ENCODE data around the gene COMMD1.

Gene COMMD1

DNA sequence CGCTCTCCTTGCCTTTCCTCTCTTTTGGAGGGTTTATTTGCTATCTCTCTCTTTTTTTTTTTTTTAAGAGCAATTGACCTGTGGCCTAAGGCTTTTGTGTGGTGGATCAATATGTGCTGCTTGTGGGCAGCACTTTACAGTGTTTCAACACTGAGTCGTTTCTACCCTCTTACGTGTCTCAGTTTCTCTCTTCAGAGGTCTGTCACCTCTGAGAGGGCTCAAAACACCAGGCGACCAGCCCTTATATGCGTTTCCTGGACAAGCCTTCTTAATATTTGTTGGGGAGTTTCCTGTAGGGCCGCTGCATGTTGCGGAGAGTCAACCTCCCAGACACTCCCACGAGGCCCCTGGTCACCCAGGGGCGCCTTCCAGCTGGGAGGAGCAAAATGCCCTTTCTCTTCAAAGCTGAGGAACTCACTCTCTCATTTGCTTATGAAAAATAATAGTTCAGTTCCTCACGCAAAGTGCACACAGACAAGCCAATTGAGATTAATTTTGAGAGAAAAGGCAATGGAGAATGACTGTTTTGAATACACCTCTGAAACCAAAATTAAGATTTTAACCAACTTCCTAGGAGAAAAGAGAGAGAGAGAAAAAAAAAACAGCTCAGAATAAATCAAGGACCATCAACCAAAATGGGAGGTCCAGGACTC lies 194.2 kb downstream of the COMMD1 start:
- POLR2A ChIA-PET (ENCODE audit: low non-redundant PET) = no interaction called here
- DNase-seq (ENCODE audit: low spot score) = no peak
- CTCF ChIA-PET = interaction anchor here (0.7 kb wide), 1 partner anchor 376 kb away, joined by 3 read pairs; no protein-coding TSS in a partner anchor

DNA sequence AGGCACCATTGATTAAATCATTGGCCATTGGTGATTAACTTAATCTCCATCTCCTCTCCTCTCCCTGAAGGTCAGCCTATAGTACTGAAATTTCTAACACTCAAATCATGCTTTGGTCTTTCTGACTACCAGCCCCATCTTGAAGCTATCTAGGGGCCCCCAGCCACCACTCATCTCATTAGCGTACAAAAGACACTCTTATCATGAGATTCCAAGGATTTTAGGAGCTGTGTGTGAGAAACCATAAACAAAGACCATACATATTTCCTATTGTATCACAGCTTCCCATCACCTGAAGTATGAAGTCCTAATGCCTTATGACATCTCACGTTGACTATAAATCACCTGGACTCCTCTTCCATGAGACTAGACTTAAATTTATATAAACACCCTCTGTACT lies 196.4 kb downstream of the COMMD1 start:
- TF ChIP-seq, protein P1, sequence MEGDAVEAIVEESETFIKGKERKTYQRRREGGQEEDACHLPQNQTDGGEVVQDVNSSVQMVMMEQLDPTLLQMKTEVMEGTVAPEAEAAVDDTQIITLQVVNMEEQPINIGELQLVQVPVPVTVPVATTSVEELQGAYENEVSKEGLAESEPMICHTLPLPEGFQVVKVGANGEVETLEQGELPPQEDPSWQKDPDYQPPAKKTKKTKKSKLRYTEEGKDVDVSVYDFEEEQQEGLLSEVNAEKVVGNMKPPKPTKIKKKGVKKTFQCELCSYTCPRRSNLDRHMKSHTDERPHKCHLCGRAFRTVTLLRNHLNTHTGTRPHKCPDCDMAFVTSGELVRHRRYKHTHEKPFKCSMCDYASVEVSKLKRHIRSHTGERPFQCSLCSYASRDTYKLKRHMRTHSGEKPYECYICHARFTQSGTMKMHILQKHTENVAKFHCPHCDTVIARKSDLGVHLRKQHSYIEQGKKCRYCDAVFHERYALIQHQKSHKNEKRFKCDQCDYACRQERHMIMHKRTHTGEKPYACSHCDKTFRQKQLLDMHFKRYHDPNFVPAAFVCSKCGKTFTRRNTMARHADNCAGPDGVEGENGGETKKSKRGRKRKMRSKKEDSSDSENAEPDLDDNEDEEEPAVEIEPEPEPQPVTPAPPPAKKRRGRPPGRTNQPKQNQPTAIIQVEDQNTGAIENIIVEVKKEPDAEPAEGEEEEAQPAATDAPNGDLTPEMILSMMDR (conservative IDR thresholded peaks at IDR 0.05; ENCODE audit: low read depth) = no peak
- ChIA-PET POLR2A (ENCODE audit: low non-redundant PET) (no interaction called here), CTCF (no interaction called here)
- H3K27ac ChIP-seq = no peak overlapping the region
- DNase-seq (ENCODE audit: low spot score) = no peak

More for the DNA sequence above, 194.2 kb downstream of the COMMD1 start:
- TF ChIP-seq, protein P1 (conservative IDR thresholded peaks at IDR 0.05; ENCODE audit: low read depth) = no peak
- no peak overlapping the region for H3K27ac ChIP-seq

DNA sequence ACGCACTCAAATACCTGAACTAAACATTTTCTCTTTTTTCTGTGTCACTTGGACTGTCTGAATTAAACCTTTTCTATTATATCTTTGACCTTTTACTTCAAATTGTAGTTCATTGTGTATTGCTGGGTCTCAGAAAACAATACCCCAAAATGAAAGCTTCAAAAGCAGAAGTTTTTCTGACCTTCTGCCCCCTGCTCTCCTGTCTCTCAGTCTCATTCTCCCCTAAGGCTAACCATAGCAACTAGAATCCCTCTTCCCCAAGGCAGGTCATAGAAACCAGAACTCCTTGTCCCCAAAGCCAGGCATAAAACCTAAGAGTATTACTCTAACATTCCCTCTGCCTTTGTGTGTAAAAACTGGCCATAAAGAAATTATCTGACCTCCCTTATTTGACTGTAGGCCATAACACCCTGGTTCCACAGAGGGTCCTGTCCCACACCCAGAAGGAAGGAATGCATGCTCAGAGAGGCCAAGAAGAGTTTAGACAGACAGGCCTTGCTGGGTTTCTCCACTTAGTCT lies 197.0 kb downstream of the COMMD1 start:
- TF ChIP-seq, protein P1 (conservative IDR thresholded peaks at IDR 0.05; ENCODE audit: low read depth) = no peak
- DNase-seq (ENCODE audit: low spot score) = no peak
- ChIA-PET POLR2A (ENCODE audit: low non-redundant PET) (no interaction called here), CTCF (no interaction called here)
- H3K27ac ChIP-seq = no peak overlapping the region

DNA sequence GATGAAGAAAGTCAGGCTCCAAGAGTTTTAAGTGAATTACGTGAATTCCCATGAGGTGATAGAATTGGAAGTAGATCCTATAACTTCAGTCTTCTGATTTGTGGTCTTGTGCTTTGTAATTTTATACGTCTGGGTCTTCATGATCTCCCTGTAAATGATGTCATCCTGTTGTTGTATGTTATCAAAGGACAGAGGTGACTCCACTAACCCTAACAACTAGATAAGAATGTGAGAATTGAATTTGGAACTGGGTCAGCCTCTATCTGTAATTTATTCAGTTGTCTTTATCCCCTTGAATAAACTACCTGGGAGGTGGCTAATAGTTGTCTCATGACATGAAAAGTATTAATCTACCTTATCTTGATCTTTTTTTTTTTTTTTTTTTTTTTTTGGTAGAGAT lies 204.1 kb downstream of the COMMD1 start:
- CTCF ChIA-PET = no interaction called here
- no peak for DNase-seq (ENCODE audit: low spot score)
- no peak overlapping the region for H3K27ac ChIP-seq
- TF ChIP-seq, protein P1 (conservative IDR thresholded peaks at IDR 0.05; ENCODE audit: low read depth) = no peak
- POLR2A ChIA-PET (ENCODE audit: low non-redundant PET) = no interaction called here

DNA sequence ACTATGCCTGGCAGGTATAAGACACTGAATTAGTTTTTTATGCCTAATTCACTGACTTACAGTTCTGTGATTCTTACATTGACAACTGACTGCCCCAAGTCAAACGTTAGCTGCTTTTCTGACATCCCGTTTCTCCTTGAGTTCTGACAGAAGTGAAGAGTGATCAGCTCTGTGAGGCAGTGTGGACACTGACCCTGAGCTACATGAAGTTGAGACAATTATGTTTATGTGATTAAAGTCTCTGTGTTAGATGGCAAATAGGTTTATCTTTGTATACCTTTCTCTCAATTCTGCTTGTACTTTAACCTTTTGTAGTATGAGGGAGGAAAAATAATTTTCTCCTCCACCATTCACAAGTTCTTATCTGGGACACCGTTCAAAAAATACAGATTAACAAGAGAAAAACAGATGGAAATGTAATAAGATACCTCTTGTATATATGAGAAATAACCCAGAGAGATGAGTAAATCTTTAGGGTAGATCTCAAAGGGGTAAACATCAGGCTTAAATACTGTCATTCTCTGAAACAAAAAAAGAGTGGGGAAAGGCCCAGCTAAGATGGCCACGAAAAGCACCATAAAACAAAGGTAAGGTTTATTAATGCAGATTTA lies 205.0 kb downstream of the COMMD1 start:
- POLR2A ChIA-PET (ENCODE audit: low non-redundant PET) = no interaction called here
- TF ChIP-seq, protein P1 (conservative IDR thresholded peaks at IDR 0.05; ENCODE audit: low read depth) = no peak
- H3K27ac ChIP-seq = no peak overlapping the region
- DNase-seq (ENCODE audit: low spot score) = no peak
- CTCF ChIA-PET = no interaction called here

DNA sequence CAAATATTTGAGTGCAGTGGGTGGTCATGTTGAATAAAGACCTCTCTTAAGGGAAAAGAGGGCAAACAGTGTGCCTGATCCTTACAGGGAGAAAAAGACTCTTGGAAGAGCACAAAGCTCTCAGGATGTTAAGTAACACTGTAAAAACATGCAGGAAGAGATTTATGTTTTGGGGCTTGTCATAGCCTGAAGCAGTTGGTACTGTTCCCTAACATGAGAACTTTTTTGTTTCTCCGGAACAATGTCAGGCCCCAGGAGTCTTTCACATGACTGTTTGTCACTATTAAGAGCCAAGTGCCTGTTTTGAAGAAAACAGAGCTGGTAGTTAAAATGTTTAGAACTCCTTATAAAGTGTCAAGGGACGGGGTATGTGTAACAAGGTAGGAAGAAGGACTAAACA lies 206.7 kb downstream of the COMMD1 start:
- CTCF ChIA-PET = no interaction called here
- no peak overlapping the region for H3K27ac ChIP-seq
- no peak for DNase-seq (ENCODE audit: low spot score)
- TF ChIP-seq, protein P1 (conservative IDR thresholded peaks at IDR 0.05; ENCODE audit: low read depth) = no peak
- POLR2A ChIA-PET (ENCODE audit: low non-redundant PET) = no interaction called here
